ENCODE data around the gene SCN2B. TPM values are rescaled to one million over a fixed set of nuclear protein-coding genes. Genes with fewer than 3 reads are reported as not detected.

SCN2B gene
- total and polyA plus RNA-seq, 12 donors: 2.9 to 26.7 (median 16.1) TPM

GRCh38 chr11:118129471-118130172, 46.8 kb downstream of the SCN2B start:
- TF ChIP-seq CTCF (IDR thresholded peaks at IDR 0.05): no peak
- peaks cover 0 to 19% (median 5%) of the 10 kb centered on the region in 9 donors for H3K4me1 ChIP-seq
- no peaks in the 10 kb centered on the region for H3K9me3 ChIP-seq
- no peaks in the 10 kb centered on the region for H3K27me3 ChIP-seq
- WGBS, 2 donors: 64 to 69% methylated on average over 6 of the region's 6 CpGs
- no peaks in the 10 kb centered on the region for H3K36me3 ChIP-seq
- peak in 5 of 8 donors; percentile 26 to 53 (median 52) for ATAC-seq
- intact Hi-C loops (cut with DNase I): no loop called here
- no peak overlapping the region for H3K4me3 ChIP-seq
- H3K27ac ChIP-seq: no peak overlapping the region
- DNase-seq: no peak

GRCh38 chr11:118128721-118129470, 47.5 kb downstream of the SCN2B start:
- no peak overlapping the region for H3K4me3 ChIP-seq
- peaks cover 0 to 19% (median 5%) of the 10 kb centered on the region in 9 donors for H3K4me1 ChIP-seq
- ATAC-seq: peak in 5 of 8 donors; percentile 18 to 57 (median 34)
- H3K27ac ChIP-seq: no peak overlapping the region
- DNase-seq: no peak
- WGBS, 2 donors: 59 to 60% methylated on average over 11 of the region's 11 CpGs
- H3K9me3 ChIP-seq: no peaks in the 10 kb centered on the region
- intact Hi-C loops (cut with DNase I): no loop called here
- TF ChIP-seq CTCF (IDR thresholded peaks at IDR 0.05): no peak
- no peaks in the 10 kb centered on the region for H3K27me3 ChIP-seq
- no peaks in the 10 kb centered on the region for H3K36me3 ChIP-seq

- Histone ChIP-seq H3K27me3 (no peaks in the 10 kb centered on the region), H3K4me1 (peaks cover 0 to 19% (median 5%) of the 10 kb centered on the region in 9 donors), H3K9me3 (no peaks in the 10 kb centered on the region), H3K4me3 (no peak overlapping the region), H3K36me3 (no peaks in the 10 kb centered on the region), H3K27ac (no peak overlapping the region)
- 63 to 67% methylated on average over 4 of the region's 4 CpGs for WGBS, 2 donors
- intact Hi-C loops (cut with DNase I): no loop called here
- TF ChIP-seq CTCF (IDR thresholded peaks at IDR 0.05): no peak
- ATAC-seq (no peak), DNase-seq (no peak)
Observed at GRCh38 chr11:118128310-118128709, 48.1 kb downstream of the SCN2B start.

- Histone ChIP-seq H3K36me3 (no peaks in the 10 kb centered on the region), H3K9me3 (no peaks in the 10 kb centered on the region), H3K27ac (no peak overlapping the region), H3K27me3 (no peaks in the 10 kb centered on the region), H3K4me3 (no peak overlapping the region), H3K4me1 (peaks cover 0 to 19% (median 5%) of the 10 kb centered on the region in 9 donors)
- intact Hi-C loops (cut with DNase I): no loop called here
- ATAC-seq (no peak), DNase-seq (no peak)
- no peak for TF ChIP-seq CTCF (IDR thresholded peaks at IDR 0.05)
- WGBS, 2 donors: 91% methylated on average over 7 of the region's 7 CpGs
Observed at GRCh38 chr11:118126082-118126838, 50.2 kb downstream of the SCN2B start.
